Panc1 (cell line): ENCODE results near the gene TOMM22. TPM values are rescaled to one million over a fixed set of nuclear protein-coding genes. Genes with fewer than 3 reads are reported as not detected.

Source experiments
- ATAC-seq: fragments of 200-7000 bp; cut with Tn5 transposase; 2 replicates; pipeline ENCODE4 v1.9.1; 2020; ENCODE audit warnings: mild to moderate bottlenecking, moderate library complexity
- BruUV-seq: library from RNA; stranded (reverse); fragments of 400-500 nt; replicated peaks from 2 replicates; lab custom pipeline; 2021; lab: Mats Ljungman, UMichigan
- CTCF ChIA-PET: fragments of 300-600 bp; sonication (Branson Sonifier 250); formaldehyde crosslinking; loops from one replicate; lab custom pipeline; 2022; ENCODE audit warnings: antibody characterized with exemption; lab: Charles Lee
- POLR2A ChIA-PET: fragments of 300-600 bp; sonication (Branson Sonifier 250); formaldehyde crosslinking; loops from one replicate; lab custom pipeline; 2022; ENCODE audit warnings: antibody characterized with exemption; lab: Charles Lee
- DNase-seq: peaks from one replicate; pipeline ENCODE4 v3.0.0-alpha.2; 2010; ENCODE audit warnings: low read depth, low spot score
- H3K27ac ChIP-seq: 2 replicates; pipeline ENCODE4 v1.5.1; 2011; ENCODE audit warnings: mild to moderate bottlenecking, low read length, inconsistent platforms
- H3K27me3 ChIP-seq: fragments of 200-500 bp; sonication (Bioruptor generic); 2 replicates; pipeline ENCODE4 v1.6.0; 2014; ENCODE audit warnings: low read length, inconsistent platforms; ENCODE audit not compliant: control insufficient read depth, insufficient read depth
- H3K36me3 ChIP-seq: fragments of 200-500 bp; sonication (Bioruptor generic); 2 replicates; pipeline ENCODE4 v1.5.1; 2014; ENCODE audit warnings: inconsistent platforms, mild to moderate bottlenecking, low read length, moderate library complexity; ENCODE audit not compliant: control insufficient read depth, insufficient read depth
- H3K4me1 ChIP-seq: 2 replicates; pipeline ENCODE4 v1.5.1; 2011; ENCODE audit warnings: inconsistent platforms, mild to moderate bottlenecking, low read length, moderate library complexity; ENCODE audit not compliant: control insufficient read depth, insufficient read depth
- H3K4me3 ChIP-seq, 2 experiments: 2 replicates each; pipeline ENCODE4 v1.5.1; 2011 to 2012; ENCODE audit warnings: low read depth in 2 of 2, low read length in 2 of 2, mild to moderate bottlenecking in 2 of 2, inconsistent platforms in 1 of 2, moderate library complexity in 1 of 2
- H3K9me3 ChIP-seq: fragments of 200-500 bp; sonication (Bioruptor generic); 2 replicates; pipeline ENCODE4 v1.5.1; 2014; ENCODE audit warnings: low read depth, mild to moderate bottlenecking, inconsistent platforms, low read length, moderate library complexity; ENCODE audit not compliant: control insufficient read depth, insufficient read depth
- POLR2AphosphoS5 ChIP-seq: IDR thresholded peaks from 2 replicates; pipeline ENCODE4 v1.6.1; 2012; ENCODE audit warnings: mild to moderate bottlenecking, low read depth, low read length, moderate library complexity
- SIN3A ChIP-seq: IDR thresholded peaks from 2 replicates; pipeline ENCODE4 v1.6.1; 2012; ENCODE audit warnings: low read depth, mild to moderate bottlenecking, low read length, moderate library complexity, borderline replicate concordance; ENCODE audit not compliant: insufficient read depth
- TCF7L2 ChIP-seq: IDR thresholded peaks from 2 replicates; pipeline ENCODE4 v1.6.1; 2011; ENCODE audit warnings: mild to moderate bottlenecking, low read depth, low read length, inconsistent platforms
- in situ Hi-C: cut with HindIII; loops from 2 replicates; pipeline ENCODE4 v1.10.0; 2016; ENCODE audit warnings: low sequenced_read_pairs, low pct_unique_long_range_greater_than_20kb
- intact Hi-C: fragments of 100-400 bp; cut with micrococcal nuclease; formaldehyde crosslinking; loops from one replicate; pipeline ENCODE4 v1.10.0; 2022; ENCODE audit not compliant: unreplicated experiment
- total RNA-seq: library from RNA; stranded (reverse); gene quantifications from one replicate; pipeline ENCODE4 v1.2.1, GENCODE V29; 2021; ENCODE audit not compliant: unreplicated experiment
- TF ChIP-seq, protein P1 (sequence below): fragments of 450-650 bp; IDR thresholded peaks from 2 replicates; pipeline ENCODE4 v1.5.1; 2017; ENCODE audit warnings: mild to moderate bottlenecking
- TF ChIP-seq, protein P2 (sequence below), 2 experiments: IDR thresholded peaks; 2 replicates each; pipeline ENCODE4 v1.6.1; 2011 to 2012; ENCODE audit warnings: low read depth in 2 of 2, control low read depth in 1 of 2, low read length in 1 of 2, mild to moderate bottlenecking in 1 of 2, moderate library complexity in 1 of 2; ENCODE audit not compliant: insufficient read depth in 1 of 2

TOMM22 gene
- total RNA-seq, 1 experiment from 2014 or later, result 111 TPM

DNA sequence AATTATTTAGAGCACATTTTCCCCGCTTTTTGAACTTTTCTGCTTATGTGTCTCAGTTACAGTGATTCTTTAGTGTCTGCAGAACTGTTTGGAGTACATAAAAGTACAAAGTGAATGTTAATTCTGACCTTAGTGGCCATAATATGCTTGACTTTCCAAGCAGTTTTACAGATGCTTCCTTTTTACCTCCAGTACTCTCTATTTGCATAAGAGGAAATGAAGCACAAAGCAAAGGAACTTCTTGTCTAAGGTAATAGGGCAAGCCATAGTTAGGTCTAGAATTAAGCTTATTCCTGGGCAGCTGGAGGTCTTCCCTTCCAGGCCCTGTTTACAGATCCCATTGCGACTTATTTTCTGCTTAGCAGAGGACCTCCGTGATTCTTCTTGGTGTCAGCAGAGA, 27.5 kb downstream of the TOMM22 start:
- CTCF ChIA-PET, result interaction anchor here (0.6 kb wide), 1 partner anchor 154 kb away, joined by 3 read pairs; no protein-coding TSS in a partner anchor
- intact Hi-C loops (no loop called here), in situ Hi-C loops (no loop called here)
- peaks cover 4% of the 10 kb centered on the region; the same call in 1 of the 2 replicates for H3K36me3 ChIP-seq
- ATAC-seq (no peak), DNase-seq (no peak)
- H3K4me3 ChIP-seq, result no peak overlapping the region
- TSS peak; percentile 7 for BruUV-seq
- TF ChIP-seq, protein P1, sequence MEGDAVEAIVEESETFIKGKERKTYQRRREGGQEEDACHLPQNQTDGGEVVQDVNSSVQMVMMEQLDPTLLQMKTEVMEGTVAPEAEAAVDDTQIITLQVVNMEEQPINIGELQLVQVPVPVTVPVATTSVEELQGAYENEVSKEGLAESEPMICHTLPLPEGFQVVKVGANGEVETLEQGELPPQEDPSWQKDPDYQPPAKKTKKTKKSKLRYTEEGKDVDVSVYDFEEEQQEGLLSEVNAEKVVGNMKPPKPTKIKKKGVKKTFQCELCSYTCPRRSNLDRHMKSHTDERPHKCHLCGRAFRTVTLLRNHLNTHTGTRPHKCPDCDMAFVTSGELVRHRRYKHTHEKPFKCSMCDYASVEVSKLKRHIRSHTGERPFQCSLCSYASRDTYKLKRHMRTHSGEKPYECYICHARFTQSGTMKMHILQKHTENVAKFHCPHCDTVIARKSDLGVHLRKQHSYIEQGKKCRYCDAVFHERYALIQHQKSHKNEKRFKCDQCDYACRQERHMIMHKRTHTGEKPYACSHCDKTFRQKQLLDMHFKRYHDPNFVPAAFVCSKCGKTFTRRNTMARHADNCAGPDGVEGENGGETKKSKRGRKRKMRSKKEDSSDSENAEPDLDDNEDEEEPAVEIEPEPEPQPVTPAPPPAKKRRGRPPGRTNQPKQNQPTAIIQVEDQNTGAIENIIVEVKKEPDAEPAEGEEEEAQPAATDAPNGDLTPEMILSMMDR, result no peak
- TF ChIP-seq SIN3A (no peak), TCF7L2 (no peak), POLR2AphosphoS5 (no peak)
- TF ChIP-seq, protein P2, sequence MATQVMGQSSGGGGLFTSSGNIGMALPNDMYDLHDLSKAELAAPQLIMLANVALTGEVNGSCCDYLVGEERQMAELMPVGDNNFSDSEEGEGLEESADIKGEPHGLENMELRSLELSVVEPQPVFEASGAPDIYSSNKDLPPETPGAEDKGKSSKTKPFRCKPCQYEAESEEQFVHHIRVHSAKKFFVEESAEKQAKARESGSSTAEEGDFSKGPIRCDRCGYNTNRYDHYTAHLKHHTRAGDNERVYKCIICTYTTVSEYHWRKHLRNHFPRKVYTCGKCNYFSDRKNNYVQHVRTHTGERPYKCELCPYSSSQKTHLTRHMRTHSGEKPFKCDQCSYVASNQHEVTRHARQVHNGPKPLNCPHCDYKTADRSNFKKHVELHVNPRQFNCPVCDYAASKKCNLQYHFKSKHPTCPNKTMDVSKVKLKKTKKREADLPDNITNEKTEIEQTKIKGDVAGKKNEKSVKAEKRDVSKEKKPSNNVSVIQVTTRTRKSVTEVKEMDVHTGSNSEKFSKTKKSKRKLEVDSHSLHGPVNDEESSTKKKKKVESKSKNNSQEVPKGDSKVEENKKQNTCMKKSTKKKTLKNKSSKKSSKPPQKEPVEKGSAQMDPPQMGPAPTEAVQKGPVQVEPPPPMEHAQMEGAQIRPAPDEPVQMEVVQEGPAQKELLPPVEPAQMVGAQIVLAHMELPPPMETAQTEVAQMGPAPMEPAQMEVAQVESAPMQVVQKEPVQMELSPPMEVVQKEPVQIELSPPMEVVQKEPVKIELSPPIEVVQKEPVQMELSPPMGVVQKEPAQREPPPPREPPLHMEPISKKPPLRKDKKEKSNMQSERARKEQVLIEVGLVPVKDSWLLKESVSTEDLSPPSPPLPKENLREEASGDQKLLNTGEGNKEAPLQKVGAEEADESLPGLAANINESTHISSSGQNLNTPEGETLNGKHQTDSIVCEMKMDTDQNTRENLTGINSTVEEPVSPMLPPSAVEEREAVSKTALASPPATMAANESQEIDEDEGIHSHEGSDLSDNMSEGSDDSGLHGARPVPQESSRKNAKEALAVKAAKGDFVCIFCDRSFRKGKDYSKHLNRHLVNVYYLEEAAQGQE (IDR thresholded peaks at IDR 0.05; ENCODE audit: insufficient read depth in 1 of 2, low read depth in 2 of 2, low read length in 1 of 2), result no peak
- H3K27me3 ChIP-seq, result no peaks in the 10 kb centered on the region
- peaks cover 13% of the 10 kb centered on the region for H3K4me1 ChIP-seq
- no peak overlapping the region for H3K27ac ChIP-seq
- POLR2A ChIA-PET, result no interaction called here
- no peaks in the 10 kb centered on the region for H3K9me3 ChIP-seq

- no TSS peak for BruUV-seq
- in situ Hi-C loops, result no loop called here
- DNase-seq (no peak), ATAC-seq (no peak)
- peaks cover 4% of the 10 kb centered on the region; the same call in 1 of the 2 replicates for H3K36me3 ChIP-seq
- H3K4me1 ChIP-seq, result peaks cover 13% of the 10 kb centered on the region
- ChIA-PET POLR2A (no interaction called here), CTCF (no interaction called here)
- H3K9me3 ChIP-seq, result no peaks in the 10 kb centered on the region
- TF ChIP-seq, protein P2 (IDR thresholded peaks at IDR 0.05; ENCODE audit: insufficient read depth in 1 of 2, low read depth in 2 of 2, low read length in 1 of 2), result no peak
- TF ChIP-seq TCF7L2, result no peak
- TF ChIP-seq POLR2AphosphoS5, result no peak
- TF ChIP-seq, protein P1, result no peak
- TF ChIP-seq SIN3A, result no peak
- no peak overlapping the region for H3K4me3 ChIP-seq
- no peaks in the 10 kb centered on the region for H3K27me3 ChIP-seq
- H3K27ac ChIP-seq, result no peak overlapping the region
- intact Hi-C loops, result no loop called here
These were observed 28.6 kb downstream of the TOMM22 start for GRCh38 chr22:38710351-38710750.
